ENCODE data around the gene SRD5A3.

SRD5A3 gene

DNA sequence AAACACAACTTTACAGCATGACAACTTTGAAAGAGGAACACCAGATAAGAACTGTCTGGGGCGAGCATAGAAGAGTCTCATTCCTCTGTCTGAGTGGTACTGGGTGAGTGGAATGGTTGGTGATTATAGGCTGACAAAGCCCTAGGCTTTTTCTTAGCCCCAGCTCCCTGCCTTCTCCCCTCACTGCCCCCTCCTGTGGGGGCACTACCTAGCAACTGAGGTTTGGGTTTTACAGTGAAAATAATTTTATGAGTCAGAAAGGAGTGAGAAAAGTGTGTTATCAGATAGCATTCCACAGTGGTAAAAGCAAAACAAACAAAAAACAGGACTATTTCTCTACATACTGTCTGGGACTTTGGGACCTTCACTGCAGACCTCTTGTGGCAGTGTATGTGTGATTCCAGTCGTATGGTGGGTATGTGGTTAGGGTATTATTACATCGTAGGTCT is 39.2 kb downstream of the SRD5A3 start:
- Histone ChIP-seq H3K9ac (no peak overlapping the region), H4K20me1 (no peaks in the 10 kb centered on the region), H3K9me3 (no peaks in the 10 kb centered on the region), H3K4me3 (no peak overlapping the region), H3K27me3 (no peaks in the 10 kb centered on the region), H3K36me3 (no peaks in the 10 kb centered on the region), H3K4me1 (no peaks in the 10 kb centered on the region), H3K4me2 (no peak overlapping the region), H3K27ac (no peak overlapping the region)
- no peak for TF ChIP-seq Cebpa-rat (IDR thresholded peaks at IDR 0.05)

DNA sequence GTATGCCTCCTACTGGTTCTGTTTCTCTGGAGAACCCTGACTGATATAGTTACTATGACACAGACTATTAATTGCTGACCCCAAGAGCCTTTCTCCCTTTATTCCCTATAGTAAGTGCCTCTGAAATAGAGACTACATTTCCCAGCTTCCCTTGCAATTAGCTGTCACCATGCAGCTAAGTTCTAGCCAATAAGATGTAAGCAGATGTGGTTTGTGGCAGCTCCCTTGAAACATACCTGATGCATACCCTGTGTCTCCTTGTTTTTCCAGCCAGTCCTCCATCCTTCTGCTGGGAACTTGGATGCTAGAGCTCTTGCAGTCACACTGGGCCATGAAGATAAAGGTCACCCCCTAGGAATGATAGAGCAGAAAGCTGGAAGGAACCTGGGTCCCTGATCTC is 40.0 kb downstream of the SRD5A3 start:
- Histone ChIP-seq H3K4me1 (no peaks in the 10 kb centered on the region), H3K4me3 (no peak overlapping the region), H3K9ac (no peak overlapping the region), H3K36me3 (no peaks in the 10 kb centered on the region), H3K27me3 (no peaks in the 10 kb centered on the region), H3K4me2 (no peak overlapping the region), H3K27ac (no peak overlapping the region), H4K20me1 (no peaks in the 10 kb centered on the region), H3K9me3 (no peaks in the 10 kb centered on the region)
- TF ChIP-seq Cebpa-rat (IDR thresholded peaks at IDR 0.05): no peak

DNA sequence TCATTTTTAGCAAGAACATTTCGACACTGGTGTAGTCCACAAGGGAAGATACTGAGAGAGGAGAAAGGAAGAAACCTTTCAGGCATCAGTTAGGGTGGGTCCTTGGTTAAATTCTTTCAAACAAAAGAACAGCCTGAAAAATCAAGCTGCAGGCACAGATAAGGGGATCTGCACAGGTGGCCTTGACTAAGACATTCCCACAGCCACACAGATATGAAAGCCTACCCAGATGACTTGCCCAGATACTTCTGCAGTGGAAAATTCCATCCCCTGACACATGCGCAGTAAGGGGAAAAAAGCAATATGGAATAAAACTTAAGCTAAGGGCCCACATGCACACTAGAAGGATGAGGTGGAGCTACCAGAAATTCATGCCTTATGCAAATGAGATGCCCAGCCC is 40.8 kb downstream of the SRD5A3 start:
- Histone ChIP-seq H3K9ac (no peak overlapping the region), H3K4me3 (no peak overlapping the region), H4K20me1 (no peaks in the 10 kb centered on the region), H3K4me1 (no peaks in the 10 kb centered on the region), H3K4me2 (no peak overlapping the region), H3K36me3 (no peaks in the 10 kb centered on the region), H3K27ac (no peak overlapping the region), H3K9me3 (no peaks in the 10 kb centered on the region), H3K27me3 (no peaks in the 10 kb centered on the region)
- TF ChIP-seq Cebpa-rat (IDR thresholded peaks at IDR 0.05): no peak

DNA sequence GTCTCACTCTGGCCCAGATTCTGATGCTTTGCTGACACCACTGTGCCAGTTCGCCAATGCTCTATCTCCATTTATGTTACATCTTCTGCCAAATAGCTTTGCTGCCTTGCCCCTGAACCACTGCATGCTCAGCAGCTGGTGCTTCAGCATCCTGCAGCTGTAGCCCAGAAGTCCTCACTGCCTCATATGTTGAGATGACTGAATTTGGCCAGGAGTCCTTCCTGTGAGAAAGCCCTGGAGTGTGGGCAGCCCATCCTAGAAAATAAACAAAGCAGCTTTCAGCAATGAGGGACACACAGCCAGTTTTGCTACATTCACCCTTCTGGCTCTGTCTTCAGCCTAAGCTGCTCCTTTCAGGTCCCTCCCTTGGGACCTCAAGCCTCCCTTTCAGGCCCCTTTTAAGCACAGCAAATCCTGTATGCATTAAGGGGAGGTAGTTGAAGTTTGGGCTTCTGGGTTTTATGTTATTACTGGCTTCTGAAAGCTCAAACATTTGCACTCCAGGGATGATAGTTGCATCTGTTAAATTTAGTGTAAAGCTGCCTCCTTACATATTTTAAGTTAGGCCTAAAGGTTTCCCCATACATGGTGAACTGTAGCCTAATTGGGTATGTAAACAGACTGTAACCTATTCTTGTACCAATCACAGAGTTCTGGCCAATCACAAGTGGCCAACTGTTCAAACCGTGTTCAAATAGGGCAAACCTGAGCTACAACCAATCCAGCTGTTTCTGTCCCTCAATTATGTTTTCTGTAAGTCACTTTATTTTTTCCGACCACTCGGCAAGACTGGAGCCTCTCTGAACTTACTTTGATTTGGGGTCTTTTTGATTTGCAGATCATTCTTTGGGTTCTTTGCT is 47.6 kb downstream of the SRD5A3 start:
- Histone ChIP-seq H3K27ac (no peak overlapping the region), H3K4me2 (0 out of 2 replicates have a peak overlapping the region, but pooled peaks have one; percentile 14)

DNA sequence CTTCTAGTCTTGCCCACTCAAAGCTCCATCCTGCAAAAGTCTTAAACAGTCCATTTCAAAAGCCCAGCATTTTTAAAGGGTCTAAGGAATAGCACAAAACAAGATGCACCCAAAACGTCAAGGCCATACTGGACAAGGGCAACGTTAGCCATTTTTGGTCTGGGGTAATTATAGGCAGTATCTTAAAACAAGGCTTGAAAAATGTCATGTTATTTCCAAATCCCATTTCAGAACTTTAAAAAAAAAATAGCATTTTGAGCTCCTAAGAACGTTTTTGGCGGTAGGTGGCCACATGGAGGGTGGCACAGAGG is 49.1 kb downstream of the SRD5A3 start:
- peaks cover 43% of the 10 kb centered on the region for H3K4me1 ChIP-seq
- H3K4me3 ChIP-seq: peak overlapping the region; percentile 94
- H3K27ac ChIP-seq: peak overlapping the region; percentile 94
- H3K36me3 ChIP-seq: peaks cover 11% of the 10 kb centered on the region
- H4K20me1 ChIP-seq: peaks cover 41% of the 10 kb centered on the region
- no peak for TF ChIP-seq Cebpa-rat (IDR thresholded peaks at IDR 0.05)
- H3K9me3 ChIP-seq: no peaks in the 10 kb centered on the region
- H3K4me2 ChIP-seq: peak overlapping the region; percentile 98
- H3K9ac ChIP-seq: peak overlapping the region; percentile 94
- no peaks in the 10 kb centered on the region for H3K27me3 ChIP-seq

More for the DNA sequence above, 47.6 kb downstream of the SRD5A3 start:
- H3K27me3 ChIP-seq: no peaks in the 10 kb centered on the region
- peaks cover 28% of the 10 kb centered on the region for H4K20me1 ChIP-seq
- no peak overlapping the region for H3K9ac ChIP-seq
- no peak for TF ChIP-seq Cebpa-rat (IDR thresholded peaks at IDR 0.05)
- peaks cover 7% of the 10 kb centered on the region; the same call in 1 of the 2 replicates for H3K36me3 ChIP-seq
- H3K4me1 ChIP-seq: peaks cover 32% of the 10 kb centered on the region
- no peaks in the 10 kb centered on the region for H3K9me3 ChIP-seq
- H3K4me3 ChIP-seq: no peak overlapping the region

DNA sequence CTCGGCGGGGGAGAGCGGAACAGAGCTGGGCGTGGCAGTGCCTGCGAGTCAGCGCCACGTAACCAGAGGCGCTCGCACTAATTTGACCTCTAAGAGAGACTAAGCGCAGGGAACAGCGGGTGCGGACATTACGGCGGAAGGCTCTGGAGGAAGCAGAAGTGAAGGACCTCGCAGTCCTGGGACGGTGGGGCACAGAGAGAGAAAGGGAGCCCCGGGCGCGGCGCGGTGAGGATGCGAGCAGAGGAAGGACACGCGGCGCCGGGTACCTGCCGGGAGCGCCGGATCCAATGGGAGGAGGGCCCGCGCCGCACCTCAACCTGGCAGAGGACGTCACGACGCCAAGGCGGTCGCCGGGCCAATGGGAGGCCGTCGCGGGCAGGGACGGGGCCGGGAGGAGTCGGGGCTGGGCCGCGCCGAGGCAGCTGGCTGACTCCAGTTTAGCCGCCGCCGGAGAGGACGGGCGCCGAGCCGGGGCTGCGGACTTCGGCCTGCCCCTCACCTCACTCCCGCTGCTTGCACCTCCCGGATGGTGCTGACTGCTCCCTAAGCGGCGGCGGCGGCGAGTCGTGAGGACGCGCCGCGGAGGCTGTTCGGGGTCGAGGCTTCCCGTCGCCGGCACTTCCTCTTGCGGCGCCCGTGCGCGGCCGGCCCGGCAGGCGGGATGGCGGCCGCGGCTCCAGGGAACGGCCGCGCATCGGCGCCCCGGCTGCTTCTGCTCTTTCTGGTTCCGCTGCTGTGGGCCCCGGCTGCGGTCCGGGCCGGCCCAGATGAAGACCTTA is 49.7 kb downstream of the SRD5A3 start, which contains the start of gene TMEM165:
TMEM165 (plus strand) TSS at position 429 of the 779 bp plus-strand sequence; CDS start at position 662, 233 bp downstream.
- TF ChIP-seq Cebpa-rat (IDR thresholded peaks at IDR 0.05): no peak
- Histone ChIP-seq H3K36me3 (peaks cover 15% of the 10 kb centered on the region), H4K20me1 (peaks cover 46% of the 10 kb centered on the region), H3K27me3 (no peaks in the 10 kb centered on the region), H3K27ac (peak within 1 kb of the TSS; percentile 94), H3K4me1 (peaks cover 43% of the 10 kb centered on the region), H3K9ac (peak within 1 kb of the TSS; percentile 94), H3K4me3 (peak within 1 kb of the TSS; percentile 94), H3K4me2 (peak within 1 kb of the TSS; percentile 98), H3K9me3 (no peaks in the 10 kb centered on the region)

DNA sequence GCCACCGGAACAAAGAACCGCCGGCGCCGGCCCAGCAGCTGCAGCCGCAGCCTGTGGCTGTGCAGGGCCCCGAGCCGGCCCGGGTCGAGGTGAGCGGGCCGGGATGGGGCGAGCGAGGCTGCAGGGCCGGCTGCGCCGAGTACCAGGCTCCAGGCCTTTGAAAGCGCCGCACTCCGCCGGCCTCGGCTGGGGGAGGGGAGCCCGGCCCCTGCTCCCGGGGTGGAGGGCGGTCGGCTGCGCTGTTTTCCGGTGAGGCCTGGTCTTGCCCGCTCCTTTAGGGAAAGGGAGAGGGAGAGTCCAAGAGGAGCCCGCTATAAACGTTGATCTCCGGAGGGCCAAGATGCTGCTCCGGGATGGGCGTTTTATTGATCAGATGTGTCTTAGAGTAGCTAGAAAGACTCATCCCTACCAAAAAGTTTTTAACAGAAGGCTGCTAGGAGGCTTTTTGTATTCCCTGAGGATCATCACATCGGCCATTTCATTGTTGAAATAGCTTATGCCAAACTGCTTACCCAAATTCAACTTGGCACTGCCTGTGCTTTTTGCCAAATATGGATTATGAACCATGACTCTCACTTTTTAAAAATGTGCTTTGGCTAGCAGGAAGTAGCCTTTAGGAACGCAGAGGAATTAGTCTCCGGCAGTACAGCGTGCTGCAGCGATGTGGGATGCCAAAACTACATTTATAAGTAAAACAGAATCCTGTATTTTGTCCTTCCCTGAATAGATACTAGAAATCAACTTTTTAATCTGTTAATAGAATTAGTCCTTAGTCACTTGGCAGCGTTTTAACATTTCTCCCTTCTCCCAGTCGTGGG is 50.5 kb downstream of the SRD5A3 start:
- H3K9me3 ChIP-seq: no peaks in the 10 kb centered on the region
- H3K4me2 ChIP-seq: peak overlapping the region; percentile 98
- peaks cover 43% of the 10 kb centered on the region for H3K4me1 ChIP-seq
- TF ChIP-seq Cebpa-rat (IDR thresholded peaks at IDR 0.05): no peak
- H3K4me3 ChIP-seq: peak overlapping the region; percentile 94
- H3K27me3 ChIP-seq: no peaks in the 10 kb centered on the region
- H3K9ac ChIP-seq: peak overlapping the region; percentile 94
- peaks cover 54% of the 10 kb centered on the region for H4K20me1 ChIP-seq
- H3K36me3 ChIP-seq: peaks cover 23% of the 10 kb centered on the region
- peak overlapping the region; percentile 94 for H3K27ac ChIP-seq

DNA sequence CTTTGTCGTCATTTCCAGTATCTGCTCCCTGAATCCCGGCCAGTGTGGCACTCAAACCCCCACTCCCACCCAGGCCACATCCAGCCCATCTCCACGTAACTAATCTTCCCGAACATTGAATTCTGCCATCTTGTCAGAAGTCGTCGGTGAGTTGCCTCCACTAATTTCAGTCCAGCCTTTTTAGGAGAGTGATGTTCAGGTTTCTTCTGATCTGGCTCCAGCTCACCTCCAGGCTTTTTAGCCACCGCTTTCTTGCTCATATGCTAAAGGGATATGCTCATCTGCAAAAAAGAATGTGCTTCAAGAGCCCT is 51.0 kb downstream of the SRD5A3 start:
- TF ChIP-seq Cebpa-rat (IDR thresholded peaks at IDR 0.05): no peak
- Histone ChIP-seq H3K4me2 (peak overlapping the region; percentile 98), H3K4me3 (peak overlapping the region; percentile 94), H3K9me3 (no peaks in the 10 kb centered on the region), H3K27ac (peak overlapping the region; percentile 94), H4K20me1 (peaks cover 59% of the 10 kb centered on the region), H3K4me1 (peaks cover 43% of the 10 kb centered on the region), H3K27me3 (no peaks in the 10 kb centered on the region), H3K36me3 (peaks cover 27% of the 10 kb centered on the region), H3K9ac (peak overlapping the region; percentile 94)

DNA sequence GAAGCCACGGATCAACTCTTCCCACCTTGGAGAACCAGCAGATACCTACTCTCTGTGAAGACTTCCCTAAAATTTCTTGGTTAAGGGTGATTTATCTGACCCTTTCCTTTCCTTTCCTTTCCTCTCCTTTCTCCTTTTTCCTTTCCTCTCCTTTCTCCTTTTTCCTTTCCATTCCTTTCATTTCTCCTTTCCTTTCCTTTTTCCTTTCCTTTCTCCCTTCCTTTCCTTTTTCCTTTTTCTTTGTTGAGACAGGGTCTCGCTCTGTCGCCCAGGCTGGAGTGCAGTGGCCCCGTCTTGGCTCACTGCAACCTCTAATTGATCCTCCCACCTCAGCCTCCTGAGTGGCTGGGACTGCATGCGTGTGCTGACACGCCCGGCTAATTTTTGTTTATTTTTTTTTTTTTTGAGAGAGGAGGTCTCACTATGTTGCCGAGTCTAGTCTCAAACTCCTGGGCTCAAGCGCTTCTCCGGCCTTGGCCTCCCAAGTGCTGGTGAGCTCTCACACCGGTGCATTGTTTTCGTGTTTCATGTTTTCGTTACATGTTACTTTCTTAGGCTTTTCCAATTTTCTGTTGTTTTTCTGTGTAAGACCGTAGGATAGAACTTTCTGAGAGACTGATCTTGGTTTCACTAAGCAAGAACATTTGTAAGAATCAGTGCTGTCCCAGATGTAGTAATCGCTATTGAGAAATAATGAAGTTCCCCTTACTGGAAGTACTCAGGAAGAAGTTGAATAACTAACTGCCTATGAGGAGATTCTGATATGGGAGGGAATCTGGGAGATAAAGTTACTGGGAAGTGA is 51.7 kb downstream of the SRD5A3 start:
- TF ChIP-seq Cebpa-rat (IDR thresholded peaks at IDR 0.05): no peak
- H3K36me3 ChIP-seq: peaks cover 27% of the 10 kb centered on the region
- peak overlapping the region; percentile 94 for H3K27ac ChIP-seq
- no peaks in the 10 kb centered on the region for H3K9me3 ChIP-seq
- peaks cover 43% of the 10 kb centered on the region for H3K4me1 ChIP-seq
- H3K4me2 ChIP-seq: peak overlapping the region; percentile 98
- H4K20me1 ChIP-seq: peaks cover 64% of the 10 kb centered on the region
- peak overlapping the region; percentile 94 for H3K9ac ChIP-seq
- peak overlapping the region; percentile 94 for H3K4me3 ChIP-seq
- no peaks in the 10 kb centered on the region for H3K27me3 ChIP-seq
